Measurements from ENCODE around the gene CDCA3. TPM values are rescaled to one million over a fixed set of nuclear protein-coding genes. Genes with fewer than 3 reads are reported as not detected.
"Not testable (repeated sequence)": the region's sequence is repeated elsewhere in the genome, so short reads cannot be mapped to it uniquely, and the experiment has no call there.

The CDCA3 gene
- polyA plus RNA-seq, 1 experiment, result 11.6 TPM

GRCh38 chr12:6883252-6883651 is 32.2 kb upstream of the CDCA3 start:
- ChIA-PET POLR2A (no interaction called here), CTCF (interaction anchor here (1.3 to 3.5 kb wide), 3 partner anchors 8 to 54 kb away, joined by 3 to 29 read pairs (median 10); partner anchors contain the start of gene SPSB2)
- no peak for TF ChIP-seq CTCF (IDR thresholded peaks at IDR 0.05; ENCODE audit: low read depth, low read length)
- DNase-seq (ENCODE audit: low read depth, low spot score), result no peak
- no peak overlapping the region for H3K27ac ChIP-seq (ENCODE audit: low read depth, low read length)
- H3K4me3 ChIP-seq (ENCODE audit: low read depth, low read length), result no peak overlapping the region
- no peaks in the 10 kb centered on the region for H3K9me3 ChIP-seq (ENCODE audit: control insufficient read depth, insufficient read depth, low read length)
- H3K27me3 ChIP-seq (ENCODE audit: control insufficient read depth, insufficient read depth, low read length), result no peaks in the 10 kb centered on the region

- not testable (repeated sequence) for H3K9me3 ChIP-seq (ENCODE audit: control insufficient read depth, insufficient read depth, low read length); H3K27ac ChIP-seq (ENCODE audit: low read depth, low read length); H3K4me3 ChIP-seq (ENCODE audit: low read depth, low read length); DNase-seq (ENCODE audit: low read depth, low spot score); H3K27me3 ChIP-seq (ENCODE audit: control insufficient read depth, insufficient read depth, low read length)
- CTCF ChIA-PET, result interaction anchor here (1.0 to 1.4 kb wide), 2 partner anchors 11 to 322 kb away, joined by 3 read pairs; no protein-coding TSS in a partner anchor
- POLR2A ChIA-PET, result interaction anchor here (0.7 kb wide), 1 partner anchor 29 kb away, joined by 4 read pairs; no protein-coding TSS in a partner anchor
Observed at GRCh38 chr12:6879824-6880223, 28.7 kb upstream of the CDCA3 start.

- peak overlapping the region; percentile 81 for H3K27ac ChIP-seq (ENCODE audit: low read depth, low read length)
- peak overlapping the region; percentile 84 for H3K4me3 ChIP-seq (ENCODE audit: low read depth, low read length)
- not testable (repeated sequence) for H3K27me3 ChIP-seq (ENCODE audit: control insufficient read depth, insufficient read depth, low read length); H3K9me3 ChIP-seq (ENCODE audit: control insufficient read depth, insufficient read depth, low read length); DNase-seq (ENCODE audit: low read depth, low spot score)
- ChIA-PET POLR2A (interaction anchor here (0.5 to 3.2 kb wide), 3 partner anchors 17 to 73 kb away, joined by 3 to 35 read pairs (median 14); partner anchors contain the start of genes C12orf57 and RNU7-1), CTCF (interaction anchor here (1.3 to 3.5 kb wide), 4 partner anchors 17 to 120 kb away, joined by 4 to 19 read pairs (median 10); partner anchors contain the start of gene MLF2)
Observed at GRCh38 chr12:6874015-6874368, 22.9 kb upstream of the CDCA3 start.

- no peaks in the 10 kb centered on the region; the same call in 1 of the 2 replicates for H3K9me3 ChIP-seq (ENCODE audit: control insufficient read depth, insufficient read depth, low read length)
- DNase-seq (ENCODE audit: low read depth, low spot score), result peak; percentile 79
- H3K27me3 ChIP-seq (ENCODE audit: control insufficient read depth, insufficient read depth, low read length), result no peaks in the 10 kb centered on the region
- H3K4me3 ChIP-seq (ENCODE audit: low read depth, low read length), result peak within 1 kb of the TSS; percentile 84
- ChIA-PET CTCF (interaction anchor here (0.6 to 5.1 kb wide), 26 partner anchors 9 to 236 kb away, joined by 3 to 50 read pairs (median 6); partner anchors contain the start of genes C12orf57, C1RL, CDCA3 and COPS7A), POLR2A (interaction anchor here (0.6 to 3.3 kb wide), 20 partner anchors 8 to 341 kb away, joined by 3 to 37 read pairs (median 5); partner anchors contain the start of genes C12orf57, CDCA3, GAPDH and LRRC23)
- H3K27ac ChIP-seq (ENCODE audit: low read depth, low read length), result peak within 1 kb of the TSS; percentile 81
- no peak for TF ChIP-seq CTCF (IDR thresholded peaks at IDR 0.05; ENCODE audit: low read depth, low read length)
Observed at GRCh38 chr12:6873094-6874014, 22.3 kb upstream of the CDCA3 start, which contains the start of gene SPSB2. Gene SPSB2, minus strand, starts transcription at chr12:6873303. Its CDS starts 402 bp downstream, at chr12:6872901.

- DNase-seq (ENCODE audit: low read depth, low spot score), result no peak
- H3K27ac ChIP-seq (ENCODE audit: low read depth, low read length), result peak overlapping the region; percentile 65
- POLR2A ChIA-PET, result interaction anchor here (0.6 to 3.3 kb wide), 20 partner anchors 9 to 340 kb away, joined by 3 to 37 read pairs (median 5); partner anchors contain the start of genes C12orf57, CDCA3, GAPDH and LRRC23
- H3K9me3 ChIP-seq (ENCODE audit: control insufficient read depth, insufficient read depth, low read length), result no peaks in the 10 kb centered on the region; the same call in 1 of the 2 replicates
- peak overlapping the region; percentile 84 for H3K4me3 ChIP-seq (ENCODE audit: low read depth, low read length)
- no peaks in the 10 kb centered on the region for H3K27me3 ChIP-seq (ENCODE audit: control insufficient read depth, insufficient read depth, low read length)
- TF ChIP-seq CTCF (IDR thresholded peaks at IDR 0.05; ENCODE audit: low read depth, low read length), result peak; percentile 97
- CTCF ChIA-PET, result interaction anchor here (0.5 to 5.1 kb wide), 30 partner anchors 10 to 241 kb away, joined by 3 to 50 read pairs (median 6); partner anchors contain the start of genes C12orf57, C1RL, CDCA3 and COPS7A
Observed at GRCh38 chr12:6872073-6873048, 21.3 kb upstream of the CDCA3 start.
